ENCODE results near the gene KIAA0825.

KIAA0825 gene

DNA sequence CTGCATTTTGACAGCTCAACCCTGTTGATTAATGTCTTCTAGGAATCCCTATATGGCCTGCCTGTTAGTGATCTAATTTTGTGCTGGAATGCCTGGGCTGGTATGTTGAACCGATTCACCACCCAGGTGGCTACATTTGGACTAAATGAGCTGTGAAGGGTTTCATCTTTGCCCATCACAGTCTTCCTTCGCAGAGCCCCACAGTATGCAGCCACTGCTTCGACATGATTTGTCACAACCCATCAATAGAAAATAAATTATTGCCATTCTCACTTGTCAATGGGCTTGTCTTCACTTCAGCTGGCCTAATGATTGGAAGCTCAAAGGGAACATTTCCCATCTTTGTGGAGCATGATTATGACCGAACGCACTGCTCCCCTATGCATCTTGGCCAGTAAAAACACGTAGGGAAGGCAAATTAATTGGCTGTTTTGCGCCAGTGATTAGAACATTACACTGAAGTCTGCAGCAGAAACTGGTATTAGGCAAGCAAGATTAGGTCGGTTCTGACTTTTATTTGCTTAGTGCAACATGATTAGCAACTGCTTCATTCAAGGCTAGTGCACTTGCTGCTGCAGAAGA, 408.5 kb downstream of the KIAA0825 start:
- no peak for DNase-seq (ENCODE audit: low read depth in 1 of 2, low spot score in 1 of 2)
- TF ChIP-seq JUND (IDR thresholded peaks at IDR 0.05; ENCODE audit: low read depth) = no peak
- in situ Hi-C loops (cut with HindIII; ENCODE audit: low pct_unique_long_range_greater_than_20kb, low sequenced_read_pairs) = no loop called here

DNA sequence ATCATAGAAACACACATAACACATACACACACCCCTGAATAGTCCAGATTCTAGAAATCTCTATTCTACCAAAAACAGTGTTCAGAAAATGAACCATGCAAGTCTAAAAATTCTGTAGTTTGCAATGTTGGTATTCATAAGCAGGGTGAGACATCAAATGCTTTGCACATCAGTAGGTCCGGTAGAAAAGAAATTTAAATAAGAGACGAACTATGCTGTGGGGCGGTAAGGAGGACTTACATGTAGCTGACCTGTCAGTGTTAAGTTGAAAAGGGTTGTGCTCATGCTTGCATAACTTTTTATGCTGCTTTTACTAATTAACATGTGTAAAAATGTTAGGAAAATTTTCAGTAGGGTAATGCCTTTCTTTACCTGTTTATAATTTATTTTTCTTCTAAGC, 409.1 kb downstream of the KIAA0825 start:
- in situ Hi-C loops (cut with HindIII; ENCODE audit: low pct_unique_long_range_greater_than_20kb, low sequenced_read_pairs) = no loop called here
- no peak for TF ChIP-seq JUND (IDR thresholded peaks at IDR 0.05; ENCODE audit: low read depth)
- DNase-seq (ENCODE audit: low read depth in 1 of 2, low spot score in 1 of 2) = no peak

DNA sequence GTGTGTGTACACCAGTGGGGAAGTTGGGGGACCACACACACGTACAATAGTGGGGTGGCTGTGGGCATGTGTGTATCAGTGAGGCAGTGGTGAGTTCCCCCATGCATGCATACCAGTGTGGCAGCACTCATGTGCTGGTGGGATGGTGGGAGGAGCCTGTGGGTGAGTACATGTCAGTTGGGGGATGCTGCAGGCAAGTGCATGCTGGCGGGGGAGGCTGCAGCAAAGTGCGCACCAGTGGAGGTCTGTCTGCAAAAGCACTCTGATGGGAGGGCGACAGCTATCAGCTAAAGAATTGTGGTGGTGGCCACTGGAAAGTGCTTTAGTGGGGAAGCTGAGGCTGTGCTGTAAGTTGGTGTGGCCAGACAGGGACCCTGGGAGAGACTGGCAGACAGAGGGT, 418.8 kb downstream of the KIAA0825 start:
- TF ChIP-seq JUND (IDR thresholded peaks at IDR 0.05; ENCODE audit: low read depth) = no peak
- in situ Hi-C loops (cut with HindIII; ENCODE audit: low pct_unique_long_range_greater_than_20kb, low sequenced_read_pairs) = no loop called here
- no peak for DNase-seq (ENCODE audit: low read depth in 1 of 2, low spot score in 1 of 2)

DNA sequence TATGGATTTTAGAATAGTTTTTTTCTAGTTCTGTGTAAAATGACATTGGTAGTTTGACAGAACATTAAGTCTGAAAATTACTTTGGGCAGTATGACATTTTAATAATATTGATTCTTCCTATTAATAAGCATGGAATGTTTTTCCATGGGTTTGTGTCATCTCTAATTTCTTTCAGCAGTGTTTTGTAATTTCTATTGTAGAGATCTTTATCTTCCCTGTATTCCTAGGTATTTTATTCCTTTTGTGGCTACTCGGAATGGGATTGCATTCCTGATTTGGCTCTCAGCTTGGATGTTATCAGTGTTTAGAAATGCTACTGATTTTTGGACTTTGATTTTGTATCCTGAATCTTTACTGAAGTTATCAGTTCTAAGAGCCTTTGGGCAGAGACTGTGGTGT, 420.4 kb downstream of the KIAA0825 start:
- TF ChIP-seq JUND (IDR thresholded peaks at IDR 0.05; ENCODE audit: low read depth) = no peak

DNA sequence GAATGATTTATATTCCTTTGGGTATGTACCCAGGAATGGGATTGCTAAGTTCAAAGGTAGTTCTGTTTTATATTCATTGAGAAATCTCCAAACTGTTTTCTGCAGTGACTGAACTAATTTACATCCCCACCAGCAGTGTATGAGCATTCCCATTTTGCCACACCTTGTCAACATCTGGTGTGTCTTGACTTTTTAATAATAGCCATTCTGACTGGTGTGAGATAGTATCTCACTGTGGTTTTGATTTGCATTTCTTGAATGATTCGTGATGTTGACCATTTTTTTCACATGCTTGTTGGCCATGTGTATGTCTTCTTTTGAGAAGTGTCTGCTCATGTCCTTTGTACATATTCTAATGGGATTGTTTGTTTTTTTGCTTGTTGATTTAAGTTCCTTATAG, 421.5 kb downstream of the KIAA0825 start:
- no peak for TF ChIP-seq JUND (IDR thresholded peaks at IDR 0.05; ENCODE audit: low read depth)
- in situ Hi-C loops (cut with HindIII; ENCODE audit: low pct_unique_long_range_greater_than_20kb, low sequenced_read_pairs) = no loop called here
- DNase-seq (ENCODE audit: low read depth in 1 of 2, low spot score in 1 of 2) = no peak

More for the DNA sequence above, 420.4 kb downstream of the KIAA0825 start:
- no peak for DNase-seq (ENCODE audit: low read depth in 1 of 2, low spot score in 1 of 2)
- in situ Hi-C loops (cut with HindIII; ENCODE audit: low pct_unique_long_range_greater_than_20kb, low sequenced_read_pairs) = no loop called here

DNA sequence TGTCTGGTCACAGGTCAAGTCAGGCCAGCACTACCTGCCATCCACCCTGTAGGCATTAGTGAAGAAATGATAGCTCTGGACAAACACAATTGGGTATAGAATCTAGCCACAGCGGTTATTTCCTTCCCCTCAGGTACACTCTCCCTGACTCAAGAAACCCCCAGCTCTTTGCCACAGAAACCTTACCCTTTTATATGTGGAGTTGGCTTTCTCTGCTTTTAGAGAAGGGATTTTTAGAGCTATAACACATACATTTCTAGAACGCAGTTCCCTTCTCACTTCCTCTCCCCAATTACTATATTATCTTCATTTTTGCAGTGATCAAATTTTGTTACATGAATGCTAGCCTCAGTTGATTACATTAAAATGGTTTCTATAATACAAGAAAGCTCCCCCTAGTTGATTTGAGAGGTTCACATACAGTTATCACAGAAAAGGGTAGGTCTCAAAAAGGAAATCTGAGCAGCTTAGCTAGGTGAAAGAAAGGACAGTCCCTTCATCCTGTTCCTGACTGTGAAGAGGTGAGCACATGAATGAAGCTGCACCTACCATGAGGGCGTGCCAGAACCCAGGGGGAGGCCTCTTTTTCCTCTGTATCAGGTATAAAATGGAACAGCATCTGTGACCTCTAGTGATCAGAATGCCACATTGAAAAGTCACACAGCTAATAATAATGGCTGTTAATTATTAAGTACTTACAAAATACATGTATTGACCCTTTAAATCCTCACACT, 425.6 kb downstream of the KIAA0825 start:
- no peak for DNase-seq (ENCODE audit: low read depth in 1 of 2, low spot score in 1 of 2)
- in situ Hi-C loops (cut with HindIII; ENCODE audit: low pct_unique_long_range_greater_than_20kb, low sequenced_read_pairs) = no loop called here
- no peak for TF ChIP-seq JUND (IDR thresholded peaks at IDR 0.05; ENCODE audit: low read depth)

DNA sequence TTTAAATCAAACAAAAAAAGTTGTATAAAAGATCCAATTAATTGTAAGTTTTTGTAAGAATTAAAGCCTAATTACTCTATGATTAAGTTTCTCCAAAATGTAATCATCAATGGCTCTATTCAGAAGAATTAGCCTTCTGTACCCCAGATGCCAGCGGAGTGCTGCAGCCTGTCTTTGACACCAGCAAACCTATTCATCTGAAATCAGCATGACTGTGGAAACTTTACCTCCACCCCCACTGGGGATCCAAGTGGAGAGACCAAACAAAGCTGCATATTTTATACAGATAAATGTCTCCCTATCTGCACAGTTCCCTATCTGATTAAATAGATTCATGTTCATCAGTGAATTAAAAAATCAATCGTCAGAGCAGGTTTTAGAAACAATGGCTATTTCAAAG, 426.8 kb downstream of the KIAA0825 start:
- DNase-seq (ENCODE audit: low read depth in 1 of 2, low spot score in 1 of 2) = no peak
- in situ Hi-C loops (cut with HindIII; ENCODE audit: low pct_unique_long_range_greater_than_20kb, low sequenced_read_pairs) = no loop called here
- TF ChIP-seq JUND (IDR thresholded peaks at IDR 0.05; ENCODE audit: low read depth) = no peak

DNA sequence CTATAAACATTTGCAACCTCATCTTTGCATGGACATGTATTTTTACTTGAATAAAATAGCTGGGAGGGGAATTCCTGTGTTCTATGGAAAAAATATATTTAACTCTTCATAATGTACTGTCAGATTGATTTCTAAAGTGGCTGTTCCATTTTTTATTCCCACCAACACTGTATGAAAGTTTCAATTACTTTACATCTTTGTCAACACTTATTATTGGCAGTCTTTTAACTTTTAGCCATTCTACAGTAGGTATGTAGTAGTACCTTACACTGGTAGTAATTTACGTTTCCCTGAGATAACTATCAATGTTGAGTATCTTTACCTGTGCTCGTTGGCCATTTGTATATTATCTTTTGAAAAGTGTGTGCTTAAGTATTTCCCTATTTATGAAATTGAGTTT, 429.7 kb downstream of the KIAA0825 start:
- DNase-seq (ENCODE audit: low read depth in 1 of 2, low spot score in 1 of 2) = no peak
- no peak for TF ChIP-seq JUND (IDR thresholded peaks at IDR 0.05; ENCODE audit: low read depth)
- in situ Hi-C loops (cut with HindIII; ENCODE audit: low pct_unique_long_range_greater_than_20kb, low sequenced_read_pairs) = no loop called here

DNA sequence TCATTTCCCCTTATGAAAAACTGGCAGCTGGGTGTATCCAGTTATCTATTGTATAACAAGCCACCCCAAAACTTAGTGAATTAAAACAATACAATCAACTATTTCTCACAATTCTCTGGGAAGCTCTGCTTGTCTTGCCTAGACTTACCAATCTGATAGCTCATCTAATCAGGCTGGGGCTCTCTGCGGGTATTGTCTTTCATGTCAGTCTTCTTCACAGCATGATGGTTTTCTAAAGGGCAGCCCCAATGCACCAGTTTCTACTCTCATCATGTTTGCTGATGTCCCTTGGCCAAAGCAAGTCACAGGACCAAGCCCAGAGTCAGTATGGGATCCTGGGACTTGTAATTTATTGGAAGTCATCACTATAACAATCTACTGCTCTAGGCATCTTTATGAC, 433.5 kb downstream of the KIAA0825 start:
- DNase-seq (ENCODE audit: low read depth in 1 of 2, low spot score in 1 of 2) = no peak
- in situ Hi-C loops (cut with HindIII; ENCODE audit: low pct_unique_long_range_greater_than_20kb, low sequenced_read_pairs) = no loop called here
- no peak for TF ChIP-seq JUND (IDR thresholded peaks at IDR 0.05; ENCODE audit: low read depth)

DNA sequence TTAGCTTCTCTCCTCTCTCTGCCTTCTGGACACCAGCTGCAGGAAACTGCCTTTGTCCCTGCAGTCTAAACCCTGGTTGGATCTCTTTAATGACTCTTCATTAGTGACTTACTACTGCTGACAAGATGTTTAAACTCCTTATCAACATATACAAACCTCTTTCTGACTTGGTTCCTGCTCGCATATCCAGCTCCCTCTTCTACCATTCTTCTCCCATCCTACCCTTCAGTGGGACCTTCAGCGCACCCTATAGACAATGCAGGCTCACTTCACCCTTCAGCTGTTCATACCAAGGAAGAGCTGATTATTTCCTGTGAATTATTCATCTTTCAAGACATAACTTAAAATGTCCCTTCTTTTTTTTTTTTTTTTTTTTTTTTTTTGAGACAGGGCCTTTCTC, 436.5 kb downstream of the KIAA0825 start:
- in situ Hi-C loops (cut with HindIII; ENCODE audit: low pct_unique_long_range_greater_than_20kb, low sequenced_read_pairs) = no loop called here
- TF ChIP-seq JUND (IDR thresholded peaks at IDR 0.05; ENCODE audit: low read depth) = no peak
- peak in 1 of 2 experiments; percentile 50 for DNase-seq (ENCODE audit: low read depth in 1 of 2, low spot score in 1 of 2)

DNA sequence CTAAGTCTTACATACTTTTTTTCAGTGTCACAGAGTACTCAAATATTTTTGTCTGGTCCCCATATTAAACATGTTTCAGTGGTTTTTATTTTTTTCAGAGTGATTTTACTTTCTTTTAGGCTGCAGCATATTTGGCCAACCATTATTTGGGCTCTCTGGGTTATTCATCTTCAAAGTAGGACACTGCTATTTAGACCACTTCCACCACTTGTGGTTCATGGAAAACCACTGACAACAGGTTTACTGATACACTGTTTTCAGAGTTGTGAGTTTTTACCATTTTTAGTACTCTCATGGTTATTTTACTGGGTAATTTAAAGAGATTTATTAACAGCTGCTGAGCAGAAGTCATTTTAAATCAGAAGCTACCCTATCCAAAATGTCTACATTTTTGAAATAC, 437.6 kb downstream of the KIAA0825 start:
- TF ChIP-seq JUND (IDR thresholded peaks at IDR 0.05; ENCODE audit: low read depth) = no peak
- in situ Hi-C loops (cut with HindIII; ENCODE audit: low pct_unique_long_range_greater_than_20kb, low sequenced_read_pairs) = no loop called here
- no peak for DNase-seq (ENCODE audit: low read depth in 1 of 2, low spot score in 1 of 2)

DNA sequence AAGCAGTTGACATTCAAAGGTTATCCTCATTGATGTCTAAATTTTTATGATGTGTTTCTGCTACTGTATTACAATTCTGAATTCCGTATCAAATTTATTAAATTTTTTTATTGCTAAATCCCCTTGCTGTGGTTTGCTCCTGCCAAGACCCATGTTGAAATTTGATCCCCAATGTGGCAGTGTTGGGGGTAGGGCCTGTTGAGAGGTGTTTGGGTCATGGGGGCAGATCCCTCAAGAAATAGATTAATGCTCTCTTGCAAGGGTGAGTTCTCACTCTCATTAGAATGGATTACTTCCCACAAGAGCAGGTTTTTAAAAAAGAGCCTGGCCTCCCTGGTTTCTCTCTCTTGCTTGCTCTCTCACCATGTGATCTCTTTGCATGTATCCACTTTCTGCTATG, 442.5 kb downstream of the KIAA0825 start:
- in situ Hi-C loops (cut with HindIII; ENCODE audit: low pct_unique_long_range_greater_than_20kb, low sequenced_read_pairs) = no loop called here
- no peak for TF ChIP-seq JUND (IDR thresholded peaks at IDR 0.05; ENCODE audit: low read depth)
- DNase-seq (ENCODE audit: low read depth in 1 of 2, low spot score in 1 of 2) = no peak

DNA sequence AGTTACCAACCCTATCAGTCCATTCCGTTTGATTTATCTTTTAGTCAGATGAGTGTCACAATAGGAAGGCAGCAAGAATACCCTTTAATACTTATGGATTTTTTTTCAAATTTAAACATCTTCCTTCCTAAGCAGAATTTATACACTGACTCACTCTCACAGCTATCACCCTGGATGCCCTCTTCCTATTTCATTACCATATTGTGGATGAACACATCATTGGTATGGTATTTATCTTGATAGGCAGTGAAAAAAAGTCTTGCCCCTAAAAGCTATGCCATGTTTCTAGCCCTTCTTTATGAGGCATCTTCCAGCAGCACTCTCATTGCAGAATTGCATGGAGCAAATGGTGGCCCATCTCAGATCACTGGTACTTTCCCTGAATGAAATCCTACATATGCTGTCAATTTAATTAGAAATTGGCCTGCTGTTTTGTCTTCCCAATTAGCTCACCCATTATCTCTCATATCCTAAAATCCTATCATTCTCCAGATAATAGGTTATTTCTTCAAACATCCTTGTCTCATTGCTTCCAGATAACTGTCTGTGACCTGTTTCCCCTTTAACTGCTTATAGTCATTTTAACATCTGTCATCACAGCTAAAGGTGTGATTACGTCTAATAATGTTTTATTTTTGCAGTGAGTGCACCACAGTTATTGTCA, 443.5 kb downstream of the KIAA0825 start:
- TF ChIP-seq JUND (IDR thresholded peaks at IDR 0.05; ENCODE audit: low read depth) = no peak
- in situ Hi-C loops (cut with HindIII; ENCODE audit: low pct_unique_long_range_greater_than_20kb, low sequenced_read_pairs) = no loop called here
- DNase-seq (ENCODE audit: low read depth in 1 of 2, low spot score in 1 of 2) = no peak
